ENCODE results near the gene ZNF333.

GRCh38 chr19:14649020-14649419, 40.8 kb upstream of the ZNF333 start:
- TF ChIP-seq TAF1 (IDR thresholded peaks at IDR 0.05; ENCODE audit: low read depth, low read length) (no peak), POLR2AphosphoS5 (IDR thresholded peaks at IDR 0.05; ENCODE audit: low read depth, low read length) (no peak)
